MCF 10A (cell line): ENCODE measurements around the gene MED13. TPM values are rescaled to one million over a fixed set of nuclear protein-coding genes. Genes with fewer than 3 reads are reported as not detected.

Experiments used
- BruUV-seq: library from RNA; stranded (reverse); fragments of 400-500 nt; replicated peaks from 2 replicates; lab custom pipeline; 2021; lab: Mats Ljungman, UMichigan
- CTCF ChIA-PET: fragments of 300-600 bp; sonication (Branson Sonifier 250); formaldehyde crosslinking; extraction: SDS; loops from one replicate; lab custom pipeline; 2021; ENCODE audit warnings: antibody characterized with exemption, inconsistent platforms; lab: Yijun Ruan, JAX
- POLR2A ChIA-PET: fragments of 300-600, 350-650 bp; sonication (Branson Sonifier 250); formaldehyde crosslinking; extraction: SDS; loops from one replicate; lab custom pipeline; 2020; ENCODE audit warnings: antibody characterized with exemption, inconsistent platforms; lab: Yijun Ruan, JAX
- DNase-seq: peaks from one replicate; pipeline ENCODE4 v3.0.0-alpha.2; 2018; ENCODE audit not compliant: unreplicated experiment
- H3K27ac Mint-ChIP-seq: one replicate; pipeline ENCODE4 v1.8.0; 2022; ENCODE audit warnings: mild to moderate bottlenecking, low read depth, mixed read lengths; ENCODE audit not compliant: unreplicated experiment
- H3K27me3 Mint-ChIP-seq: one replicate; pipeline ENCODE4 v1.8.0; 2022; ENCODE audit warnings: mixed read lengths; ENCODE audit not compliant: insufficient read depth, unreplicated experiment
- H3K36me3 Mint-ChIP-seq: one replicate; pipeline ENCODE4 v1.8.0; 2022; ENCODE audit warnings: mild to moderate bottlenecking, moderate library complexity, mixed read lengths; ENCODE audit not compliant: insufficient read depth, unreplicated experiment
- H3K4me1 Mint-ChIP-seq: one replicate; pipeline ENCODE4 v1.8.0; 2022; ENCODE audit warnings: mixed read lengths; ENCODE audit not compliant: insufficient read depth, unreplicated experiment
- H3K4me3 Mint-ChIP-seq: one replicate; pipeline ENCODE4 v1.8.0; 2022; ENCODE audit warnings: mild to moderate bottlenecking, moderate library complexity, mixed read lengths; ENCODE audit not compliant: unreplicated experiment
- H3K9me3 Mint-ChIP-seq: one replicate; pipeline ENCODE4 v1.8.0; 2022; ENCODE audit warnings: mixed read lengths; ENCODE audit not compliant: unreplicated experiment
- intact Hi-C: fragments of 100-400 bp; cut with micrococcal nuclease; formaldehyde crosslinking; loops from 2 replicates; pipeline ENCODE4 v1.14.1; 2022
- total RNA-seq: library from RNA; stranded (reverse); gene quantifications from 2 replicates; pipeline ENCODE4 v1.2.3, GENCODE V29; 2022
- TF ChIP-seq, protein P1 (sequence below): fragments of 200-600 bp; IDR thresholded peaks from one replicate; pipeline ENCODE4 v1.8.0; 2022; ENCODE audit warnings: antibody characterized with exemption, mild to moderate bottlenecking; ENCODE audit not compliant: unreplicated experiment

The MED13 gene
- total RNA-seq, 1 experiment from 2014 or later: 58.7 TPM

- H3K4me3 Mint-ChIP-seq: no peak overlapping the region
- no peak overlapping the region for H3K27ac Mint-ChIP-seq
- ChIA-PET CTCF (no interaction called here), POLR2A (interaction anchor here (1.8 kb wide), 1 partner anchor 16 kb away, joined by 5 read pairs; no protein-coding TSS in a partner anchor)
- BruUV-seq: no TSS peak
- intact Hi-C loops: loop anchor here (10.0 kb wide), 1 partner anchor 232 kb away; no protein-coding TSS in a partner anchor
- TF ChIP-seq, protein P1, sequence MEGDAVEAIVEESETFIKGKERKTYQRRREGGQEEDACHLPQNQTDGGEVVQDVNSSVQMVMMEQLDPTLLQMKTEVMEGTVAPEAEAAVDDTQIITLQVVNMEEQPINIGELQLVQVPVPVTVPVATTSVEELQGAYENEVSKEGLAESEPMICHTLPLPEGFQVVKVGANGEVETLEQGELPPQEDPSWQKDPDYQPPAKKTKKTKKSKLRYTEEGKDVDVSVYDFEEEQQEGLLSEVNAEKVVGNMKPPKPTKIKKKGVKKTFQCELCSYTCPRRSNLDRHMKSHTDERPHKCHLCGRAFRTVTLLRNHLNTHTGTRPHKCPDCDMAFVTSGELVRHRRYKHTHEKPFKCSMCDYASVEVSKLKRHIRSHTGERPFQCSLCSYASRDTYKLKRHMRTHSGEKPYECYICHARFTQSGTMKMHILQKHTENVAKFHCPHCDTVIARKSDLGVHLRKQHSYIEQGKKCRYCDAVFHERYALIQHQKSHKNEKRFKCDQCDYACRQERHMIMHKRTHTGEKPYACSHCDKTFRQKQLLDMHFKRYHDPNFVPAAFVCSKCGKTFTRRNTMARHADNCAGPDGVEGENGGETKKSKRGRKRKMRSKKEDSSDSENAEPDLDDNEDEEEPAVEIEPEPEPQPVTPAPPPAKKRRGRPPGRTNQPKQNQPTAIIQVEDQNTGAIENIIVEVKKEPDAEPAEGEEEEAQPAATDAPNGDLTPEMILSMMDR: no peak
- H3K27me3 Mint-ChIP-seq: no peaks in the 10 kb centered on the region
- DNase-seq: no peak
- no peaks in the 10 kb centered on the region for H3K4me1 Mint-ChIP-seq
- no peaks in the 10 kb centered on the region for H3K9me3 Mint-ChIP-seq
- H3K36me3 Mint-ChIP-seq: peaks cover 59% of the 10 kb centered on the region
Measured at GRCh38 chr17:61943117-61943516, 122.0 kb downstream of the MED13 start.

GRCh38 chr17:61942085-61942484, 123.0 kb downstream of the MED13 start:
- no peaks in the 10 kb centered on the region for H3K4me1 Mint-ChIP-seq
- DNase-seq: no peak
- TF ChIP-seq, protein P1: no peak
- no peaks in the 10 kb centered on the region for H3K9me3 Mint-ChIP-seq
- H3K36me3 Mint-ChIP-seq: peaks cover 56% of the 10 kb centered on the region
- no peak overlapping the region for H3K27ac Mint-ChIP-seq
- no peak overlapping the region for H3K4me3 Mint-ChIP-seq
- CTCF ChIA-PET: interaction anchor here (0.6 kb wide), 1 partner anchor 285 kb away, joined by 3 read pairs; no protein-coding TSS in a partner anchor
- intact Hi-C loops: loop anchor here (10.0 kb wide), 1 partner anchor 233 kb away; no protein-coding TSS in a partner anchor
- POLR2A ChIA-PET: interaction anchor here (1.1 to 1.8 kb wide), 2 partner anchors 14 to 15 kb away, joined by 4 to 5 read pairs; partner anchors contain the start of gene INTS2
- BruUV-seq: no TSS peak
- no peaks in the 10 kb centered on the region for H3K27me3 Mint-ChIP-seq

GRCh38 chr17:61928101-61928436, 137.0 kb downstream of the MED13 start:
- POLR2A ChIA-PET: interaction anchor here (0.6 to 1.8 kb wide), 9 partner anchors 14 to 133 kb away, joined by 3 to 7 read pairs (median 3); no protein-coding TSS in a partner anchor
- intact Hi-C loops: no loop called here

More at GRCh38 chr17:61928101-61928436, 137.0 kb downstream of the MED13 start:
- CTCF ChIA-PET: interaction anchor here (0.6 to 0.7 kb wide), 2 partner anchors 10 to 551 kb away, joined by 3 to 4 read pairs; no protein-coding TSS in a partner anchor
- peak overlapping the region; percentile 92 for H3K4me3 Mint-ChIP-seq
- peak overlapping the region; percentile 95 for H3K27ac Mint-ChIP-seq
- H3K27me3 Mint-ChIP-seq: no peaks in the 10 kb centered on the region
- peaks cover 31% of the 10 kb centered on the region for H3K36me3 Mint-ChIP-seq
- peaks cover 12% of the 10 kb centered on the region for H3K4me1 Mint-ChIP-seq
- no TSS peak for BruUV-seq
- TF ChIP-seq, protein P1: no peak
- H3K9me3 Mint-ChIP-seq: no peaks in the 10 kb centered on the region
- DNase-seq: no peak
